ENCODE results near the gene DLGAP1.

The DLGAP1 gene

DNA sequence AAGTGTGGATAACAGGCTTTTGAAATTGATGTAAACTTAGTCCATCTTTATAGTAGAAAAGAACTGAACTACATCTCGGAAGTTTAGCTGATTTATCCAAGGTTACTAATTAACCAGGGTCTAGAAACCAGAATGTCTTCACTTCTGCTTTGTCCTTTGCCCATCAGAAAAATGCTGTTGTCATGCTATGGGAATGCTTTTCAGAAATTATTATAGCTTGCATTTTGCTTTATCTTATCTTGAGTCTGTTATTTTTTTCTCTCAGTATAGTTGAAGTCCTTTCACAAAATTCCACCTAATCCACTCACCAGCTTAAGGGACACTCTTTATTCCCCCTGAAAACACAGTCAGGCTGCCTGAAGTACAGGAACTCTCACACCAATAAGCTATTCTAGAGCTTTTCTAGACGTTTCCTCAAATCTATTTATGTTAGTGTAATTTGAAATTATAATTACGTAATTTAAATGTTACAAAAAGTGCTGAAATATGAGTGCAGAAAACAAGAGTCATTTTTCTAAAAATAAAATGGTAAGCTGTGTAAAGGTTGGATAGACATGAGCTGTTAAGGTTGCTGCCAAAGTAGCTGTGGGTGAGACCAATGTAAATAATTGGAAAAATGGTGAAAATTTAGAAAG lies 548.9 kb downstream of the DLGAP1 start:
- no peak overlapping the region for H2BK15ac ChIP-seq (replicated peaks; ENCODE audit: low read depth)
- no peak overlapping the region for H3K56ac ChIP-seq (ENCODE audit: low read length)
- no peak overlapping the region for H3K4me2 ChIP-seq (ENCODE audit: low read length)
- H3K18ac ChIP-seq (ENCODE audit: low read length): no peak overlapping the region
- DNase-seq: no peak
- no peaks in the 10 kb centered on the region for H3K36me3 ChIP-seq (ENCODE audit: control insufficient read depth, insufficient read depth, low read length)
- no peak overlapping the region for H3K23ac ChIP-seq (ENCODE audit: low read length)
- H3K27ac ChIP-seq (ENCODE audit: low read depth, low read length): no peak overlapping the region
- H3K27me3 ChIP-seq (ENCODE audit: insufficient read depth, low read length, poor library complexity): no peaks in the 10 kb centered on the region
- no peak overlapping the region for H3K4me3 ChIP-seq (ENCODE audit: low read length)
- no peak overlapping the region for H2AK5ac ChIP-seq (ENCODE audit: low read length)
- no peak overlapping the region for H4K8ac ChIP-seq (ENCODE audit: low read depth, low read length)
- 100% methylated on average over 1 of the region's 3 CpGs for WGBS (ENCODE audit: extremely low coverage, insufficient coverage, low lambda C conversion rate)
- H3K4me1 ChIP-seq (ENCODE audit: control insufficient read depth, low read depth, low read length): no peaks in the 10 kb centered on the region
- no peak overlapping the region for H2BK5ac ChIP-seq (ENCODE audit: low read length)
- no peak overlapping the region for H2BK120ac ChIP-seq (ENCODE audit: low read depth, low read length)
- H3K4ac ChIP-seq (ENCODE audit: low read depth, low read length): no peak overlapping the region
- no peak overlapping the region for H3K9ac ChIP-seq (ENCODE audit: low read length)
- H3K79me2 ChIP-seq (ENCODE audit: control insufficient read depth, insufficient read depth, low read length): no peaks in the 10 kb centered on the region
- no peak overlapping the region for H4K5ac ChIP-seq (ENCODE audit: low read length)
- H3K79me1 ChIP-seq (ENCODE audit: low read length): no peaks in the 10 kb centered on the region

DNA sequence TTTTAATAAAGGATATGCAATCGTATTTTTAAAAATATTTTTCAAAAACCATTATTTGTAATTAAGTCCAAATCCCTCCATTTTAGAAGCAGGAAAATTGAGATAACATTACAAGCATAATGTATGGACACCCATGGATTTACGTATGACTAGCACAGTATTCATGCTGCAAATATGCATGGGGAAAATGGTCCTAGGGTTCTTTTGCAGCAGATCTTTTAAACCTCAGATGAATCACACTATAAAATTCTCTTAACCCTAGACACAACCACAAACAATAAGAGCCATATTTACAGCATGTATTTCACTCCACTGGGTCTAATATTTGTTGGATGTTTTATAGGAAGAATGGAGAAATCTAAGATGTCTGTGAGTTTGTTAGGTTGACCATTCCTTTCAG lies 551.8 kb downstream of the DLGAP1 start:
- no peak overlapping the region for H4K8ac ChIP-seq (ENCODE audit: low read depth, low read length)
- no peaks in the 10 kb centered on the region for H3K79me1 ChIP-seq (ENCODE audit: low read length)
- no peak for DNase-seq
- H3K27me3 ChIP-seq (ENCODE audit: insufficient read depth, low read length, poor library complexity): no peaks in the 10 kb centered on the region
- H3K36me3 ChIP-seq (ENCODE audit: control insufficient read depth, insufficient read depth, low read length): no peaks in the 10 kb centered on the region
- H3K23ac ChIP-seq (ENCODE audit: low read length): no peak overlapping the region
- no peaks in the 10 kb centered on the region for H3K4me1 ChIP-seq (ENCODE audit: control insufficient read depth, low read depth, low read length)
- no peaks in the 10 kb centered on the region for H3K79me2 ChIP-seq (ENCODE audit: control insufficient read depth, insufficient read depth, low read length)
- no peak overlapping the region for H3K27ac ChIP-seq (ENCODE audit: low read depth, low read length)
- H3K4me2 ChIP-seq (ENCODE audit: low read length): no peak overlapping the region
- no peak overlapping the region for H3K18ac ChIP-seq (ENCODE audit: low read length)
- no CpG with 5 or more reads among the region's 2 CpGs for WGBS (ENCODE audit: extremely low coverage, insufficient coverage, low lambda C conversion rate)
- H4K5ac ChIP-seq (ENCODE audit: low read length): no peak overlapping the region
- no peak overlapping the region for H3K4me3 ChIP-seq (ENCODE audit: low read length)
- no peak overlapping the region for H2BK15ac ChIP-seq (replicated peaks; ENCODE audit: low read depth)
- H3K56ac ChIP-seq (ENCODE audit: low read length): no peak overlapping the region
- H2BK5ac ChIP-seq (ENCODE audit: low read length): no peak overlapping the region
- no peak overlapping the region for H2AK5ac ChIP-seq (ENCODE audit: low read length)
- H2BK120ac ChIP-seq (ENCODE audit: low read depth, low read length): no peak overlapping the region
- H3K4ac ChIP-seq (ENCODE audit: low read depth, low read length): no peak overlapping the region
- no peak overlapping the region for H3K9ac ChIP-seq (ENCODE audit: low read length)

DNA sequence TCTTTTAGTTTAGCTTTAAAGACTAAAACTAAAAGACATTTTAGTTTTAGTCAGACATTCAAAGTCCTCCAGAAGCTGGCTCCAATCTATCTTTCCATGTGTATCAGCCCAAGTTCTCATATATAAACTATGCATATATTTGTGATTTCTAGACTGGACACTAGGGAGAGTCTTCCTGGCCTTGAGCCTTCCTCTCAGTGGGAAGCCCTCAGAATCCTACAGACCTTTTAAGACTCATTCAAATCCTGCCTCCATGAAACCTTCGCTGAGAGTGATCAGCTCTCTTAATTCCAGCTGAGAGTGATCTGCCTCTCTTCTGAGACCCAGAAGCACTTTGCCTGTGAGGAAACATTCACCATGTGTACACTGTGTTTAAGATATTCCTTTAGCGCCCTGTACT lies 552.4 kb downstream of the DLGAP1 start:
- H3K4me1 ChIP-seq (ENCODE audit: control insufficient read depth, low read depth, low read length): no peaks in the 10 kb centered on the region
- H3K36me3 ChIP-seq (ENCODE audit: control insufficient read depth, insufficient read depth, low read length): no peaks in the 10 kb centered on the region
- H4K8ac ChIP-seq (ENCODE audit: low read depth, low read length): no peak overlapping the region
- no CpG with 5 or more reads among the region's 2 CpGs for WGBS (ENCODE audit: extremely low coverage, insufficient coverage, low lambda C conversion rate)
- H2BK120ac ChIP-seq (ENCODE audit: low read depth, low read length): no peak overlapping the region
- no peak overlapping the region for H2BK5ac ChIP-seq (ENCODE audit: low read length)
- no peak overlapping the region for H3K4me2 ChIP-seq (ENCODE audit: low read length)
- no peaks in the 10 kb centered on the region for H3K27me3 ChIP-seq (ENCODE audit: insufficient read depth, low read length, poor library complexity)
- H2AK5ac ChIP-seq (ENCODE audit: low read length): no peak overlapping the region
- H3K9ac ChIP-seq (ENCODE audit: low read length): no peak overlapping the region
- no peak for DNase-seq
- no peak overlapping the region for H3K23ac ChIP-seq (ENCODE audit: low read length)
- no peak overlapping the region for H2BK15ac ChIP-seq (replicated peaks; ENCODE audit: low read depth)
- H3K56ac ChIP-seq (ENCODE audit: low read length): no peak overlapping the region
- no peaks in the 10 kb centered on the region for H3K79me2 ChIP-seq (ENCODE audit: control insufficient read depth, insufficient read depth, low read length)
- no peak overlapping the region for H3K27ac ChIP-seq (ENCODE audit: low read depth, low read length)
- H4K5ac ChIP-seq (ENCODE audit: low read length): no peak overlapping the region
- H3K18ac ChIP-seq (ENCODE audit: low read length): no peak overlapping the region
- H3K4ac ChIP-seq (ENCODE audit: low read depth, low read length): no peak overlapping the region
- H3K4me3 ChIP-seq (ENCODE audit: low read length): no peak overlapping the region
- no peaks in the 10 kb centered on the region for H3K79me1 ChIP-seq (ENCODE audit: low read length)

DNA sequence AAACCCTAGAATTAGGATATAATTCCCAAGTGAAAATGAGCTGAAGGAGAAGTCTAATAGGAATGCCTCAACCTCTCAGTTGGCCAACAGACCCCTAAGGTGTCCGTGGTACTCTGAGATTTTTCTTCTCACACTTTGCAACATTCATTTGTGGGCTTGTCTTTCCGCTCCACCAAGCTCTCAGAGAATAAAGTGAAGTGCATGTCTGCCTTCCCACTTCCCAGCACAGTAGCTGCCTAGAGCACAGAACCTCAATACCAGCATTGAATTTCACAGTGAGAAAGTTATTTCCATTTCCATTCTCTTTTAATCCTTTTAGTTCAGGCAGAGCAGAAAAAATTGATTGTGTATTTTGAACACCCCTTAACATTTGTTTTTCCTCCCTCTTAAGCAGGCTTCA lies 553.3 kb downstream of the DLGAP1 start:
- H3K79me1 ChIP-seq (ENCODE audit: low read length): no peaks in the 10 kb centered on the region
- no CpG with 5 or more reads among the region's 2 CpGs for WGBS (ENCODE audit: extremely low coverage, insufficient coverage, low lambda C conversion rate)
- no peak overlapping the region for H2AK5ac ChIP-seq (ENCODE audit: low read length)
- H2BK120ac ChIP-seq (ENCODE audit: low read depth, low read length): no peak overlapping the region
- H4K5ac ChIP-seq (ENCODE audit: low read length): no peak overlapping the region
- no peaks in the 10 kb centered on the region for H3K79me2 ChIP-seq (ENCODE audit: control insufficient read depth, insufficient read depth, low read length)
- no peaks in the 10 kb centered on the region for H3K27me3 ChIP-seq (ENCODE audit: insufficient read depth, low read length, poor library complexity)
- no peak overlapping the region for H4K8ac ChIP-seq (ENCODE audit: low read depth, low read length)
- H3K36me3 ChIP-seq (ENCODE audit: control insufficient read depth, insufficient read depth, low read length): no peaks in the 10 kb centered on the region
- no peak overlapping the region for H3K23ac ChIP-seq (ENCODE audit: low read length)
- H2BK5ac ChIP-seq (ENCODE audit: low read length): no peak overlapping the region
- DNase-seq: no peak
- H3K4me1 ChIP-seq (ENCODE audit: control insufficient read depth, low read depth, low read length): no peaks in the 10 kb centered on the region
- H3K4me2 ChIP-seq (ENCODE audit: low read length): no peak overlapping the region
- H3K4ac ChIP-seq (ENCODE audit: low read depth, low read length): no peak overlapping the region
- H3K9ac ChIP-seq (ENCODE audit: low read length): no peak overlapping the region
- no peak overlapping the region for H2BK15ac ChIP-seq (replicated peaks; ENCODE audit: low read depth)
- H3K18ac ChIP-seq (ENCODE audit: low read length): no peak overlapping the region
- H3K56ac ChIP-seq (ENCODE audit: low read length): no peak overlapping the region
- no peak overlapping the region for H3K27ac ChIP-seq (ENCODE audit: low read depth, low read length)
- H3K4me3 ChIP-seq (ENCODE audit: low read length): no peak overlapping the region

DNA sequence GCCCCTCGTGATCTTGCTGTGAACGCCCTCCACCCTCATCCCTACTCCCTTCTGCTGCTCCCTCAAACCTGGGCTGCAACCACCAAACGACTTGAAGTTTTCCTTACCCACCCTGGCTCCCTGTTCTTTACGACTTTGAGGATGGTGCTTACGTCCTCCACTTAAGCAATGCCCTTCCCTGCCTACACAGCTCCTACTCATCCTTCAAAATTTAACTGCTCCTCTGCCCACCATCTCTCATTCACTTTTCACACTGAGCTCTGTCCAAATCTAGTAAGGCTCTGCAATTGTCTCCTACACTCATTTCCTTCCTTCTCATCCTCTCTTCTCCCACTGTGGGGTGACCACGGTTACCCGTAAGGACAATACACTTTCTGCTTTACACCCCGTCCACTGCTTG lies 554.1 kb downstream of the DLGAP1 start:
- no peak for DNase-seq
- no peak overlapping the region for H2BK5ac ChIP-seq (ENCODE audit: low read length)

DNA sequence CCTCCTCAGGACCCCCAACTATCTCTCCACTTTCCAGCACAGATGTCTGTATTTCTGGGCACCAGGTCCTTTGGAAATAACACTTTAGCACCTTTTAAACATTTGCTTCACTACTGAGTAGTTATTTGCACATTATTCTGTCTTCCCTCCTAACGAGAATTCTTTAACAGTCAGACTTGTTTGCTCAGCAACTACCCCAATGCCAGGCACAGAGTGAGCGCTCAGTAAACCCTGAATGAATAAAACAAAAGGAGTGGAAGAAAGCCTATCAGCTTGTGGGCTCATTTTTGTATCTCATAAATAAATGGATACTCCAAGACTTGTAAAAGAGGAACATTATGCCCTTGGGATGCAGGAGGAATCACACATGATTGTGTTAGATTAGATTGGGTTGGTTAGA lies 554.8 kb downstream of the DLGAP1 start:
- H3K4me1 ChIP-seq (ENCODE audit: control insufficient read depth, low read depth, low read length): no peaks in the 10 kb centered on the region
- DNase-seq: no peak
- H2BK15ac ChIP-seq (replicated peaks; ENCODE audit: low read depth): no peak overlapping the region
- H2BK120ac ChIP-seq (ENCODE audit: low read depth, low read length): no peak overlapping the region
- no peak overlapping the region for H4K5ac ChIP-seq (ENCODE audit: low read length)
- no peak overlapping the region for H3K18ac ChIP-seq (ENCODE audit: low read length)
- H3K4me3 ChIP-seq (ENCODE audit: low read length): no peak overlapping the region
- H3K27me3 ChIP-seq (ENCODE audit: insufficient read depth, low read length, poor library complexity): no peaks in the 10 kb centered on the region
- no peak overlapping the region for H4K8ac ChIP-seq (ENCODE audit: low read depth, low read length)
- no peak overlapping the region for H3K9ac ChIP-seq (ENCODE audit: low read length)
- no CpG with 5 or more reads among the region's 2 CpGs for WGBS (ENCODE audit: extremely low coverage, insufficient coverage, low lambda C conversion rate)
- H3K4ac ChIP-seq (ENCODE audit: low read depth, low read length): no peak overlapping the region
- no peak overlapping the region for H2AK5ac ChIP-seq (ENCODE audit: low read length)
- H3K36me3 ChIP-seq (ENCODE audit: control insufficient read depth, insufficient read depth, low read length): no peaks in the 10 kb centered on the region
- no peak overlapping the region for H2BK5ac ChIP-seq (ENCODE audit: low read length)
- H3K4me2 ChIP-seq (ENCODE audit: low read length): no peak overlapping the region
- H3K27ac ChIP-seq (ENCODE audit: low read depth, low read length): no peak overlapping the region
- no peaks in the 10 kb centered on the region for H3K79me2 ChIP-seq (ENCODE audit: control insufficient read depth, insufficient read depth, low read length)
- no peaks in the 10 kb centered on the region for H3K79me1 ChIP-seq (ENCODE audit: low read length)
- H3K23ac ChIP-seq (ENCODE audit: low read length): no peak overlapping the region
- H3K56ac ChIP-seq (ENCODE audit: low read length): no peak overlapping the region

More for the DNA sequence above, 554.1 kb downstream of the DLGAP1 start:
- Histone ChIP-seq H3K4me2 (ENCODE audit: low read length) (no peak overlapping the region), H2BK120ac (ENCODE audit: low read depth, low read length) (no peak overlapping the region), H2AK5ac (ENCODE audit: low read length) (no peak overlapping the region), H3K27ac (ENCODE audit: low read depth, low read length) (no peak overlapping the region), H3K4me3 (ENCODE audit: low read length) (no peak overlapping the region), H3K27me3 (ENCODE audit: insufficient read depth, low read length, poor library complexity) (no peaks in the 10 kb centered on the region), H3K36me3 (ENCODE audit: control insufficient read depth, insufficient read depth, low read length) (no peaks in the 10 kb centered on the region), H3K79me2 (ENCODE audit: control insufficient read depth, insufficient read depth, low read length) (no peaks in the 10 kb centered on the region), H3K4ac (ENCODE audit: low read depth, low read length) (no peak overlapping the region), H4K5ac (ENCODE audit: low read length) (no peak overlapping the region), H3K9ac (ENCODE audit: low read length) (no peak overlapping the region), H3K79me1 (ENCODE audit: low read length) (no peaks in the 10 kb centered on the region), H3K23ac (ENCODE audit: low read length) (no peak overlapping the region), H3K18ac (ENCODE audit: low read length) (no peak overlapping the region), H2BK15ac (replicated peaks; ENCODE audit: low read depth) (no peak overlapping the region), H3K4me1 (ENCODE audit: control insufficient read depth, low read depth, low read length) (no peaks in the 10 kb centered on the region), H3K56ac (ENCODE audit: low read length) (no peak overlapping the region), H4K8ac (ENCODE audit: low read depth, low read length) (no peak overlapping the region)
- no CpG with 5 or more reads among the region's 8 CpGs for WGBS (ENCODE audit: extremely low coverage, insufficient coverage, low lambda C conversion rate)
